ENCODE data around the gene PIK3AP1.

Gene PIK3AP1

DNA sequence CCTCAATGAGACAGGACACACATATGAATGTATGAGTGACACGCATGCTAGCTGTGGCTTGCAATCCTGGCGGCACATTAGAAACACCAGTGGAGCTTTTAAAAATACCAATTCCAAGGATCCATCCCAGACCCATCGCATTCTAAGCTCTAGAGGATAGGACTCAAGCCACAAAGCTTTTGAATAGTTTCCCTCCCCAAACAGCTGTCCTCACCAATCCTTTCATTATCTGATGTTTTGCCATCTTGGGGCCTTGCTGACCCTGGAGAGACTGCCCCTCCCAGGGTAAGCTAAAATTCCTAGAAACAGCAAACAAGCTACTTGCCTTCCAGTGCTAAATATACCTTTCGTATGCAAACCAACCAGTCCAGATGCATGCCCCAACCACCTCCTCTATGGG lies 124.6 kb downstream of the PIK3AP1 start:
- DNase-seq (ENCODE audit: low read depth in 1 of 2, low spot score in 1 of 2), result no peak
- H3K27me3 ChIP-seq (ENCODE audit: insufficient read depth, poor library complexity, severe bottlenecking), result no peaks in the 10 kb centered on the region
- no peak overlapping the region for H3K27ac ChIP-seq (replicated peaks)
- no peak for TF ChIP-seq POLR2AphosphoS5 (IDR thresholded peaks at IDR 0.05; ENCODE audit: low read depth)
- TF ChIP-seq SPI1 (IDR thresholded peaks at IDR 0.05; ENCODE audit: borderline replicate concordance, low read depth), result no peak
- TF ChIP-seq, protein P1, sequence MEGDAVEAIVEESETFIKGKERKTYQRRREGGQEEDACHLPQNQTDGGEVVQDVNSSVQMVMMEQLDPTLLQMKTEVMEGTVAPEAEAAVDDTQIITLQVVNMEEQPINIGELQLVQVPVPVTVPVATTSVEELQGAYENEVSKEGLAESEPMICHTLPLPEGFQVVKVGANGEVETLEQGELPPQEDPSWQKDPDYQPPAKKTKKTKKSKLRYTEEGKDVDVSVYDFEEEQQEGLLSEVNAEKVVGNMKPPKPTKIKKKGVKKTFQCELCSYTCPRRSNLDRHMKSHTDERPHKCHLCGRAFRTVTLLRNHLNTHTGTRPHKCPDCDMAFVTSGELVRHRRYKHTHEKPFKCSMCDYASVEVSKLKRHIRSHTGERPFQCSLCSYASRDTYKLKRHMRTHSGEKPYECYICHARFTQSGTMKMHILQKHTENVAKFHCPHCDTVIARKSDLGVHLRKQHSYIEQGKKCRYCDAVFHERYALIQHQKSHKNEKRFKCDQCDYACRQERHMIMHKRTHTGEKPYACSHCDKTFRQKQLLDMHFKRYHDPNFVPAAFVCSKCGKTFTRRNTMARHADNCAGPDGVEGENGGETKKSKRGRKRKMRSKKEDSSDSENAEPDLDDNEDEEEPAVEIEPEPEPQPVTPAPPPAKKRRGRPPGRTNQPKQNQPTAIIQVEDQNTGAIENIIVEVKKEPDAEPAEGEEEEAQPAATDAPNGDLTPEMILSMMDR (IDR thresholded peaks at IDR 0.05; ENCODE audit: insufficient read depth, low read length), result no peak
- TF ChIP-seq, protein P2, sequence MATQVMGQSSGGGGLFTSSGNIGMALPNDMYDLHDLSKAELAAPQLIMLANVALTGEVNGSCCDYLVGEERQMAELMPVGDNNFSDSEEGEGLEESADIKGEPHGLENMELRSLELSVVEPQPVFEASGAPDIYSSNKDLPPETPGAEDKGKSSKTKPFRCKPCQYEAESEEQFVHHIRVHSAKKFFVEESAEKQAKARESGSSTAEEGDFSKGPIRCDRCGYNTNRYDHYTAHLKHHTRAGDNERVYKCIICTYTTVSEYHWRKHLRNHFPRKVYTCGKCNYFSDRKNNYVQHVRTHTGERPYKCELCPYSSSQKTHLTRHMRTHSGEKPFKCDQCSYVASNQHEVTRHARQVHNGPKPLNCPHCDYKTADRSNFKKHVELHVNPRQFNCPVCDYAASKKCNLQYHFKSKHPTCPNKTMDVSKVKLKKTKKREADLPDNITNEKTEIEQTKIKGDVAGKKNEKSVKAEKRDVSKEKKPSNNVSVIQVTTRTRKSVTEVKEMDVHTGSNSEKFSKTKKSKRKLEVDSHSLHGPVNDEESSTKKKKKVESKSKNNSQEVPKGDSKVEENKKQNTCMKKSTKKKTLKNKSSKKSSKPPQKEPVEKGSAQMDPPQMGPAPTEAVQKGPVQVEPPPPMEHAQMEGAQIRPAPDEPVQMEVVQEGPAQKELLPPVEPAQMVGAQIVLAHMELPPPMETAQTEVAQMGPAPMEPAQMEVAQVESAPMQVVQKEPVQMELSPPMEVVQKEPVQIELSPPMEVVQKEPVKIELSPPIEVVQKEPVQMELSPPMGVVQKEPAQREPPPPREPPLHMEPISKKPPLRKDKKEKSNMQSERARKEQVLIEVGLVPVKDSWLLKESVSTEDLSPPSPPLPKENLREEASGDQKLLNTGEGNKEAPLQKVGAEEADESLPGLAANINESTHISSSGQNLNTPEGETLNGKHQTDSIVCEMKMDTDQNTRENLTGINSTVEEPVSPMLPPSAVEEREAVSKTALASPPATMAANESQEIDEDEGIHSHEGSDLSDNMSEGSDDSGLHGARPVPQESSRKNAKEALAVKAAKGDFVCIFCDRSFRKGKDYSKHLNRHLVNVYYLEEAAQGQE (IDR thresholded peaks at IDR 0.05; ENCODE audit: insufficient replicate concordance, low read depth), result no peak
- no peak for TF ChIP-seq GABPA (IDR thresholded peaks at IDR 0.05; ENCODE audit: low read depth)
- H3K4me3 ChIP-seq (replicated peaks; ENCODE audit: insufficient read depth, low read length), result no peak overlapping the region

DNA sequence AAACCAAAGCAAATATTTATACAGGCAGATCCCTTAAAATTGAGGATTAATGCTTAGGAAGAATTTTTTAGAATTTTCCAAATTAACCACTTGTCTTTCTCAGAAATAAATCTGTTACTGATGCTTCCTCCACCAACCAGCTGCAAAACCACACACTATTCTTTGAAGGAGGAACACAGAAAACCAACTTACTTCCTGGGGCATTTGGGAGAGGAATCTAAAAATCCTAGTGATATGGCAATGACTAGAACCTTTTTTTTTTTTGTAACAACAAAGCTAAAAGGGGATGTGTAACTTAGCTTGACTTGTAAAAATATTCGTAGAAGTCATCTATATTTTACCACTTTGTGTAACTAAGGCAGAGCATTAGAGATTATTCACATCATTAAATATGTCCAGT lies 128.4 kb downstream of the PIK3AP1 start:
- TF ChIP-seq, protein P2 (IDR thresholded peaks at IDR 0.05; ENCODE audit: insufficient replicate concordance, low read depth), result no peak
- TF ChIP-seq SPI1 (IDR thresholded peaks at IDR 0.05; ENCODE audit: borderline replicate concordance, low read depth), result no peak
- TF ChIP-seq, protein P1 (IDR thresholded peaks at IDR 0.05; ENCODE audit: insufficient read depth, low read length), result no peak
- TF ChIP-seq POLR2AphosphoS5 (IDR thresholded peaks at IDR 0.05; ENCODE audit: low read depth), result no peak
- no peak for TF ChIP-seq GABPA (IDR thresholded peaks at IDR 0.05; ENCODE audit: low read depth)
- Histone ChIP-seq H3K27ac (replicated peaks) (no peak overlapping the region), H3K4me3 (replicated peaks; ENCODE audit: insufficient read depth, low read length) (no peak overlapping the region), H3K27me3 (ENCODE audit: insufficient read depth, poor library complexity, severe bottlenecking) (no peaks in the 10 kb centered on the region)
- DNase-seq (ENCODE audit: low read depth in 1 of 2, low spot score in 1 of 2), result no peak

DNA sequence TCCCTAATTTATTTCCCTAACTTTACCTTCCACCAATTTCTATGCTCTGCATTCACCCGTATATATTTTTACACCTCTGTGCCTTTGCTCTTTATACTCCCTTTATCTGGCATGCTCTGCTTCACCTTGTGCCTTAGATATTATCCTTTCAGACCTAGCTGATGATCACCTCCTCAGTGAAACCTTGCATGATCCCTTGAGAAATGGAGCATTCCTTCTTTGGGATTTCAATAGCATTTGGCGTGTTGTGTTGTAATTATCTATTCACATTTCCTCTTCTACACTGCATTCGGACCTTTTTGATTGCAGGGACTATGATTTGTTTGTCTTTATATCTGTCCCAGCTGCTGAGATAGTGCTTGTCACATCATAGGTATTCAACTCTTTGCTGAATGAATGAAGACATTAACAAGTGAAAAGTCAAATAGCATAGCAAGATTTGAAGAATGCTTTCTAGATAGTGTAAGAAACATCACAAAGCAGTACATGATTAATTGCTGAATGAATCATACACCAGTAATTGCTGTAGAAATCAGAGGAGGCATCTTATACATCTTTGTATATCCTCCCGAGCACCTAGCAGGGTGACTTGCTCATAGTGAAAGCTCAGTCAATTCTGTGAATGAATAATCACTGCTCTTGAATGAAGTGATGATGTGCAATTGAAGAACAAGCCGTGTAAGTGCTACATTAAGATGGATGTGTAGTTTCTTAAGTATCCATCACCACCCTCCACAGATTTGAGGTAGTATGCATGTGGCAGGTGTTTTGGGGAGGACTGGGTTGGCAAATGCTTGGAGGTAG lies 131.5 kb downstream of the PIK3AP1 start:
- TF ChIP-seq GABPA (IDR thresholded peaks at IDR 0.05; ENCODE audit: low read depth), result no peak
- TF ChIP-seq, protein P2 (IDR thresholded peaks at IDR 0.05; ENCODE audit: insufficient replicate concordance, low read depth), result no peak
- TF ChIP-seq, protein P1 (IDR thresholded peaks at IDR 0.05; ENCODE audit: insufficient read depth, low read length), result no peak
- TF ChIP-seq SPI1 (IDR thresholded peaks at IDR 0.05; ENCODE audit: borderline replicate concordance, low read depth), result no peak
- no peak for TF ChIP-seq POLR2AphosphoS5 (IDR thresholded peaks at IDR 0.05; ENCODE audit: low read depth)
- Histone ChIP-seq H3K27ac (replicated peaks) (no peak overlapping the region), H3K4me3 (replicated peaks; ENCODE audit: insufficient read depth, low read length) (no peak overlapping the region), H3K27me3 (ENCODE audit: insufficient read depth, poor library complexity, severe bottlenecking) (no peaks in the 10 kb centered on the region)
- no peak for DNase-seq (ENCODE audit: low read depth in 1 of 2, low spot score in 1 of 2)
